Common myeloid progenitor, CD34-positive (primary cell): ENCODE data around the gene IKZF4. TPM values are rescaled to one million over a fixed set of nuclear protein-coding genes. Genes with fewer than 3 reads are reported as not detected.

ENCODE experiments used
- CTCF ChIA-PET: fragments of 350-600 bp; sonication (Branson Sonifier 250); formaldehyde crosslinking; loops from one replicate; lab custom pipeline; 2021; ENCODE audit warnings: antibody characterized with exemption; lab: Charles Lee
- POLR2A ChIA-PET: fragments of 350-600 bp; sonication (Branson Sonifier 250); formaldehyde crosslinking; loops from one replicate; lab custom pipeline; 2021; ENCODE audit warnings: antibody characterized with exemption; lab: Charles Lee
- DNase-seq, 3 donors: peaks; one replicate each; pipeline versions ENCODE4 v3.0.0 to v3.0.0-alpha.2; 2013
- H3K27ac ChIP-seq, 2 experiments: 1 replicate in 1 of 2; 2 replicates in 1 of 2; pipeline ENCODE4 v1.7.0; 2013; ENCODE audit warnings: inconsistent platforms in 2 of 2, low read length in 2 of 2, mild to moderate bottlenecking in 2 of 2, low read depth in 1 of 2, moderate library complexity in 1 of 2; ENCODE audit not compliant: severe bottlenecking in 2 of 2, insufficient read depth in 1 of 2, poor library complexity in 1 of 2
- H3K27me3 ChIP-seq, 5 experiments: replicated peaks in 2 of 5; 1 replicate in 3 of 5; 2 replicates in 2 of 5; pipeline versions ENCODE4 v1.6.1 to v1.7.0; 2013; ENCODE audit warnings: low read length in 4 of 5, mild to moderate bottlenecking in 2 of 5, moderate library complexity in 2 of 5, inconsistent platforms in 1 of 5; ENCODE audit not compliant: insufficient read depth in 5 of 5, control insufficient read depth in 4 of 5
- H3K36me3 ChIP-seq, 4 experiments: 1 replicate in 2 of 4; 2 replicates in 2 of 4; pipeline versions ENCODE4 v1.6.1 to v1.7.0; 2013; ENCODE audit warnings: low read length in 3 of 4, control low read depth in 1 of 4, mild to moderate bottlenecking in 1 of 4; ENCODE audit not compliant: control insufficient read depth in 4 of 4, insufficient read depth in 4 of 4
- H3K4me1 ChIP-seq, 4 experiments: 1 replicate in 3 of 4; 2 replicates in 1 of 4; pipeline versions ENCODE4 v1.6.1 to v1.7.1; 2013; ENCODE audit warnings: low read length in 3 of 4, mild to moderate bottlenecking in 3 of 4, control low read depth in 1 of 4, inconsistent platforms in 1 of 4, moderate library complexity in 1 of 4; ENCODE audit not compliant: control insufficient read depth in 4 of 4, insufficient read depth in 4 of 4; ENCODE audit errors: control extremely low read depth in 1 of 4
- H3K4me3 ChIP-seq, 7 experiments: 1 replicate in 4 of 7; 2 replicates in 3 of 7; pipeline versions ENCODE4 v1.5.1 to v1.7.0; 2013; ENCODE audit warnings: mild to moderate bottlenecking in 7 of 7, low read length in 6 of 7, moderate library complexity in 6 of 7, inconsistent platforms in 2 of 7, low read depth in 2 of 7, control low read depth in 1 of 7; ENCODE audit not compliant: insufficient read depth in 4 of 7, control insufficient read depth in 1 of 7; ENCODE audit errors: extremely low read depth in 1 of 7
- H3K9me3 ChIP-seq, 5 experiments: 1 replicate in 4 of 5; 2 replicates in 1 of 5; pipeline versions ENCODE4 v1.6.1 to v1.7.1; 2013; ENCODE audit warnings: low read length in 4 of 5, mild to moderate bottlenecking in 2 of 5, inconsistent platforms in 1 of 5, low read depth in 1 of 5, moderate library complexity in 1 of 5; ENCODE audit not compliant: control insufficient read depth in 4 of 5, insufficient read depth in 2 of 5; ENCODE audit errors: control extremely low read depth in 1 of 5
- WGBS: methylation state at CpG from one replicate; pipeline ENCODE4 v1.1.5; 2013; ENCODE audit not compliant: insufficient coverage; 5-methylcytosine and 5-hydroxymethylcytosine counted together
- polyA plus RNA-seq: library from polyadenylated mRNA; unstranded; fragments of 120-200 nt; gene quantifications from one replicate; pipeline ENCODE4 v1.2.1, GENCODE V29; 2013

IKZF4 gene
- polyA plus RNA-seq = 5.8 TPM

GRCh38 chr12:56020423-56021184, at the start of gene IKZF4:
Gene IKZF4 (plus strand): TSS chr12:56021043. CDS start chr12:56021494, 451 bp downstream.
- peaks cover 13 to 31% (median 29%) of the 10 kb centered on the region in 4 experiments for H3K4me1 ChIP-seq

GRCh38 chr12:55972042-55972441, 48.8 kb upstream of the IKZF4 start:
- peak in 1 of 3 donors; percentile 8 for DNase-seq

More at GRCh38 chr12:56020423-56021184, at the start of gene IKZF4:
- Histone ChIP-seq H3K9me3 (no peaks in the 10 kb centered on the region), H3K4me3 (peak within 1 kb of the TSS; percentile 30 to 84 (median 68)), H3K27me3 (no peaks in the 10 kb centered on the region), H3K27ac (peak within 1 kb of the TSS; percentile 61 to 84), H3K36me3 (peaks cover 0 to 14% (median 12%) of the 10 kb centered on the region in 4 experiments)
- ChIA-PET POLR2A (interaction anchor here (0.5 kb wide), 2 partner anchors 34 to 96 kb away, joined by 3 to 4 read pairs; partner anchors contain the start of gene RPL41), CTCF (interaction anchor here (3.9 to 14.1 kb wide), 2 partner anchors 9 to 24 kb away, joined by 23 to 290 read pairs; partner anchors contain the start of gene SUOX)
- 1% methylated on average over 7 of the region's 10 CpGs for WGBS
- peak; percentile 60 to 91 (median 83) for DNase-seq

GRCh38 chr12:55972456-55972855, 48.4 kb upstream of the IKZF4 start:
- Histone ChIP-seq H3K36me3 (peaks cover 5 to 49% (median 9%) of the 10 kb centered on the region in 4 experiments), H3K27ac (peak overlapping the region; percentile 76 to 93), H3K4me1 (peaks cover 15 to 38% (median 24%) of the 10 kb centered on the region in 4 experiments), H3K27me3 (no peaks in the 10 kb centered on the region), H3K4me3 (peak overlapping the region; percentile 35 to 97 (median 90)), H3K9me3 (no peaks in the 10 kb centered on the region)
- DNase-seq = peak in 2 of 3 donors; percentile 54 to 56
- ChIA-PET CTCF (interaction anchor here (0.5 kb wide), 1 partner anchor 214 kb away, joined by 4 read pairs; no protein-coding TSS in a partner anchor), POLR2A (no interaction called here)
- no CpG with 5 or more reads among the region's 1 CpG for WGBS

More at GRCh38 chr12:55972042-55972441, 48.8 kb upstream of the IKZF4 start:
- Histone ChIP-seq H3K4me3 (peak overlapping the region in 3 of 7 experiments; percentile 8 to 97 (median 90)), H3K9me3 (no peaks in the 10 kb centered on the region), H3K4me1 (peaks cover 19 to 38% (median 28%) of the 10 kb centered on the region in 4 experiments), H3K27ac (peak overlapping the region; percentile 6 to 93), H3K36me3 (peaks cover 5 to 49% (median 8%) of the 10 kb centered on the region in 4 experiments), H3K27me3 (no peaks in the 10 kb centered on the region)
- ChIA-PET POLR2A (no interaction called here), CTCF (interaction anchor here (0.5 kb wide), 1 partner anchor 213 kb away, joined by 4 read pairs; no protein-coding TSS in a partner anchor)
- 67% methylated on average over 1 of the region's 3 CpGs for WGBS

- no peaks in the 10 kb centered on the region for H3K27me3 ChIP-seq
- DNase-seq = peak in 2 of 3 donors; percentile 64 to 79
- H3K4me1 ChIP-seq = peaks cover 14 to 36% (median 21%) of the 10 kb centered on the region in 4 experiments
- no peaks in the 10 kb centered on the region for H3K9me3 ChIP-seq
- POLR2A ChIA-PET = interaction anchor here (0.8 to 1.9 kb wide), 5 partner anchors 10 to 131 kb away, joined by 3 to 10 read pairs (median 3); partner anchors contain the start of gene PA2G4
- H3K4me3 ChIP-seq = peak overlapping the region; percentile 35 to 97 (median 90)
- peaks cover 5 to 46% (median 9%) of the 10 kb centered on the region in 4 experiments for H3K36me3 ChIP-seq
- under 1% methylated on average over 16 of the region's 18 CpGs for WGBS
- peak overlapping the region; percentile 76 to 93 for H3K27ac ChIP-seq
- CTCF ChIA-PET = interaction anchor here (0.9 to 2.0 kb wide), 8 partner anchors 11 to 58 kb away, joined by 3 to 9 read pairs (median 6); no protein-coding TSS in a partner anchor
Observed at GRCh38 chr12:55972911-55973598, 47.8 kb upstream of the IKZF4 start.

- peaks cover 5 to 39% (median 11%) of the 10 kb centered on the region in 4 experiments for H3K36me3 ChIP-seq
- CTCF ChIA-PET = interaction anchor here (0.8 to 2.0 kb wide), 12 partner anchors 9 to 129 kb away, joined by 3 to 9 read pairs (median 4); no protein-coding TSS in a partner anchor
- H3K4me3 ChIP-seq = peak within 1 kb of the TSS; percentile 89 to 100 (median 94)
- no peaks in the 10 kb centered on the region for H3K27me3 ChIP-seq
- no peaks in the 10 kb centered on the region for H3K9me3 ChIP-seq
- peak; percentile 100 for DNase-seq
- POLR2A ChIA-PET = interaction anchor here (0.6 to 1.9 kb wide), 8 partner anchors 9 to 228 kb away, joined by 3 to 10 read pairs (median 3); partner anchors contain the start of gene PA2G4
- WGBS = under 1% methylated on average over 27 of the region's 39 CpGs
- peaks cover 14 to 35% (median 20%) of the 10 kb centered on the region in 4 experiments for H3K4me1 ChIP-seq
- H3K27ac ChIP-seq = peak within 1 kb of the TSS; percentile 79 to 93
Observed at GRCh38 chr12:55973599-55974307, 47.1 kb upstream of the IKZF4 start, which contains the start of gene RAB5B. Gene RAB5B (plus strand): TSS chr12:55974078. CDS start chr12:55986961, 12,883 bp downstream.

- peak overlapping the region; percentile 89 to 100 (median 94) for H3K4me3 ChIP-seq
- peaks cover 5 to 34% (median 13%) of the 10 kb centered on the region in 4 experiments for H3K36me3 ChIP-seq
- peak overlapping the region; percentile 79 to 92 for H3K27ac ChIP-seq
- no peaks in the 10 kb centered on the region for H3K27me3 ChIP-seq
- peaks cover 14 to 35% (median 20%) of the 10 kb centered on the region in 4 experiments for H3K4me1 ChIP-seq
- ChIA-PET CTCF (interaction anchor here (0.8 to 2.0 kb wide), 14 partner anchors 8 to 234 kb away, joined by 3 to 9 read pairs (median 3); no protein-coding TSS in a partner anchor), POLR2A (interaction anchor here (0.6 to 1.9 kb wide), 7 partner anchors 8 to 229 kb away, joined by 3 to 10 read pairs (median 3); no protein-coding TSS in a partner anchor)
- no peaks in the 10 kb centered on the region for H3K9me3 ChIP-seq
- peak in 2 of 3 donors; percentile 46 to 54 for DNase-seq
- 0% methylated on average over 15 of the region's 15 CpGs for WGBS
Observed at GRCh38 chr12:55974308-55974730, 46.5 kb upstream of the IKZF4 start.
